ENCODE results near the gene BRSK2. TPM values are rescaled to one million over a fixed set of nuclear protein-coding genes. Genes with fewer than 3 reads are reported as not detected.

Gene BRSK2
- total RNA-seq, 4 donors from 2014 or later = 0.35 to 6.4 (median 0.40) TPM; not detected in 1

GRCh38 chr11:1394936-1395772, 5.4 kb downstream of the BRSK2 start:
- no peak overlapping the region for H3K4me3 ChIP-seq
- TF ChIP-seq, protein P1, sequence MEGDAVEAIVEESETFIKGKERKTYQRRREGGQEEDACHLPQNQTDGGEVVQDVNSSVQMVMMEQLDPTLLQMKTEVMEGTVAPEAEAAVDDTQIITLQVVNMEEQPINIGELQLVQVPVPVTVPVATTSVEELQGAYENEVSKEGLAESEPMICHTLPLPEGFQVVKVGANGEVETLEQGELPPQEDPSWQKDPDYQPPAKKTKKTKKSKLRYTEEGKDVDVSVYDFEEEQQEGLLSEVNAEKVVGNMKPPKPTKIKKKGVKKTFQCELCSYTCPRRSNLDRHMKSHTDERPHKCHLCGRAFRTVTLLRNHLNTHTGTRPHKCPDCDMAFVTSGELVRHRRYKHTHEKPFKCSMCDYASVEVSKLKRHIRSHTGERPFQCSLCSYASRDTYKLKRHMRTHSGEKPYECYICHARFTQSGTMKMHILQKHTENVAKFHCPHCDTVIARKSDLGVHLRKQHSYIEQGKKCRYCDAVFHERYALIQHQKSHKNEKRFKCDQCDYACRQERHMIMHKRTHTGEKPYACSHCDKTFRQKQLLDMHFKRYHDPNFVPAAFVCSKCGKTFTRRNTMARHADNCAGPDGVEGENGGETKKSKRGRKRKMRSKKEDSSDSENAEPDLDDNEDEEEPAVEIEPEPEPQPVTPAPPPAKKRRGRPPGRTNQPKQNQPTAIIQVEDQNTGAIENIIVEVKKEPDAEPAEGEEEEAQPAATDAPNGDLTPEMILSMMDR (IDR thresholded peaks at IDR 0.05) = no peak
- TF ChIP-seq POLR2A (IDR thresholded peaks at IDR 0.05) = no peak
- H3K4me1 ChIP-seq = peaks cover 0 to 10% (median 2%) of the 10 kb centered on the region in 4 donors
- no peaks in the 10 kb centered on the region for H3K9me3 ChIP-seq
- no peaks in the 10 kb centered on the region for H3K36me3 ChIP-seq
- peaks cover 0 to 11% of the 10 kb centered on the region in 2 donors for H3K27me3 ChIP-seq
- H3K27ac ChIP-seq = no peak overlapping the region
- DNase-seq = no peak

DNA sequence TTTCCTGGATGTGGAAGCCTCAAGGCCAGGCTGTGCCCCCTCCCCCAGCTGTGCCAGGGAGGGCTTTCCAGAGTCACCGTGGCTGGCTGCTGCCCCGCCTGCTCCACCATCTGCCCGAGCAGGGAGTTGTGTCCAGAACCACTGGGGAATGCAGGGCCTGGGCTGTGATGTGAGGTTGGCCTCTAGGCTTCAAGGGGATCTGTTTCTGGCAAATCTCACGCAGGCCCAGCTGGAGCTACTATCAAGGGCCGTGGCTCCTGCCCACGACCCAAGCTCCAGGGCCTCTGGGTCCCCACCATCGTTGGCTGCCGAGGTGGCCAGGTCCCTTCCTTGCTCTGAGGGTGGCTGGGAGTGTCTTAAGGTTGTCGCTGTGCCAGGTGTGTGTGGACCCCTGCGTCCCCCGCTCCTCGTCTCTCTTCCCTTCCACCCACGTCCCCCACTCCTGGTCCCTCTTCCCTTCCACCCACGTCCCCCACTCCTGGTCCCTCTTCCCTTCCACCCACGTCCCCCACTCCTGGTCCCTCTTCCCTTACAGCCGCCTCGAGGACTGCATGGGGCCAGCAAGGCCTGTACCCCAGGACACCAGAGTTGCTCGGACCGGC, 6.1 kb downstream of the BRSK2 start:
- no peaks in the 10 kb centered on the region for H3K36me3 ChIP-seq
- peaks cover 0 to 5% (median under 1%) of the 10 kb centered on the region in 4 donors for H3K4me1 ChIP-seq
- peaks cover 0 to 8% of the 10 kb centered on the region in 2 donors for H3K27me3 ChIP-seq
- no peak for DNase-seq
- no peak overlapping the region for H3K27ac ChIP-seq
- no peak for TF ChIP-seq POLR2A (IDR thresholded peaks at IDR 0.05)
- TF ChIP-seq, protein P1 (IDR thresholded peaks at IDR 0.05) = no peak
- no peaks in the 10 kb centered on the region for H3K9me3 ChIP-seq
- H3K4me3 ChIP-seq = no peak overlapping the region

- H3K27me3 ChIP-seq = peaks cover 0 to 3% of the 10 kb centered on the region in 2 donors
- H3K27ac ChIP-seq = no peak overlapping the region
- no peaks in the 10 kb centered on the region for H3K4me1 ChIP-seq
- no peak overlapping the region for H3K4me3 ChIP-seq
- no peak for TF ChIP-seq POLR2A (IDR thresholded peaks at IDR 0.05)
- TF ChIP-seq, protein P1 (IDR thresholded peaks at IDR 0.05) = no peak
- no peak for DNase-seq
- no peaks in the 10 kb centered on the region for H3K9me3 ChIP-seq
- no peaks in the 10 kb centered on the region for H3K36me3 ChIP-seq
These were observed 6.7 kb downstream of the BRSK2 start for GRCh38 chr11:1396375-1396841.

- no peak for DNase-seq
- no peak overlapping the region for H3K27ac ChIP-seq
- no peaks in the 10 kb centered on the region for H3K9me3 ChIP-seq
- H3K27me3 ChIP-seq = no peaks in the 10 kb centered on the region
- no peaks in the 10 kb centered on the region for H3K4me1 ChIP-seq
- TF ChIP-seq, protein P1 (IDR thresholded peaks at IDR 0.05) = no peak
- no peak for TF ChIP-seq POLR2A (IDR thresholded peaks at IDR 0.05)
- no peak overlapping the region for H3K4me3 ChIP-seq
- no peaks in the 10 kb centered on the region for H3K36me3 ChIP-seq
These were observed 7.6 kb downstream of the BRSK2 start for GRCh38 chr11:1397146-1397861.

GRCh38 chr11:1397862-1398527, 8.3 kb downstream of the BRSK2 start:
- no peaks in the 10 kb centered on the region for H3K4me1 ChIP-seq
- no peaks in the 10 kb centered on the region for H3K36me3 ChIP-seq
- no peaks in the 10 kb centered on the region for H3K9me3 ChIP-seq
- no peak overlapping the region for H3K4me3 ChIP-seq
- TF ChIP-seq, protein P1 (IDR thresholded peaks at IDR 0.05) = no peak
- TF ChIP-seq POLR2A (IDR thresholded peaks at IDR 0.05) = no peak
- no peak overlapping the region for H3K27ac ChIP-seq
- H3K27me3 ChIP-seq = no peaks in the 10 kb centered on the region
- DNase-seq = no peak

Data from Peyer's patch (tissue), 4 donors.